HG02884 (cell line): Measurements from ENCODE around the gene FAM107B.

Experiments used
- ATAC-seq: cut with Tn5 transposase; IDR thresholded peaks from one replicate; pipeline ENCODE4 v1.9.1; 2021; ENCODE audit warnings: mild to moderate bottlenecking, moderate library complexity; ENCODE audit not compliant: unreplicated experiment

Gene FAM107B

DNA sequence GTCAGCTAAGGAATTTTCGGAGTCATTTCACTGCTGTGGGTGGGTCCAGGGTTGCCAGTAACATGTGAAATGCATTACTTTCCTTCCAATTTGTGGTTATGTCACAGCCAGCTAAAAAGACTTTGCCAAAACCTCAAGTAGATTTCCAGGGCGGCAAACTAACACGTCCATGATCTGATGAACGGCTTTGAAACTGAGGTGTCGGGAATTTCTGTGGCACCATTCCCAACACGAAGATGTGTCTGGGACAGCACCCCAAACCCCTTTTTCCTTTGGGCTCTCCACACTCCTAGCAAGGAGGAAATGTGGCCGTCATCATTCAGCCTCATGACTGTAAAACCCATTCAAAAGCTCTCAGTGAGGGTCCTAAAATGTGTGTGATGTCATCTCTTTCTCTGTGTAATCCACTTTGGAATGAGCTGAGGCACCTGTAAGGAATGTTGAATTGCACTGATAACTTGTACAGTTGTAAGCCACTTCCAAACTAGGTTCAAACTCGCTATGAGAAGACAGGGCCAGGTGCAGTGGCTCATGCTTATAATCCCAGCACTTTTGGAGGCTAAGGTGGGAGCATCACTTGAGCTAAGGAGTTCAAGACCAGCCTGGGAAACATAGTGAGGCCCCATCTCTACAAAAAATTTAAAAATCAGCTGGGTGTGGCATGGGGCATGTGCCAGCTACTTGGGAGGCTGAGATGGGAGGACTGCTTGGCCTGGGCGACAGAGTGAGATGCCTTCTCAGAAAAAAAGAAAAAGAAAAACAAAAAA, 297.9 kb downstream of the FAM107B start:
- ATAC-seq = no peak

DNA sequence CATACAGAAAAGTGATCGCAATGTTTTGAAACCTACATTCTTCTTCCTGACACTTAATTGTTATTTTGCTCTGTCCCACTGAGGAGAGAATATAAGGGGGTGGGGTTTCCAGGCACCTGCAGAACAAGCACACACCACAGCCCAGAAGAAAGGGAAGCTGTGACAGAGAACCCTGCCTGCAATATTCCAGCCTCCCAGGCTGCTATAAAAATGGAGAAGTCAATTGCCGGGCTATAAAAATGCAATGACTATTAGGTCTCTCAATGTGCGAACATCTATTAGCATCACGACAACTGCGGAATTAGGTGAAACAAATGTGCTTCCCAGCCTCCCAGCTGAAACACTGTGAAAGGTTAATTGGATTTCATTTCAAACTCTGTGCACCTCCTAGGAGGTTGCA, 298.7 kb downstream of the FAM107B start:
- no peak for ATAC-seq

DNA sequence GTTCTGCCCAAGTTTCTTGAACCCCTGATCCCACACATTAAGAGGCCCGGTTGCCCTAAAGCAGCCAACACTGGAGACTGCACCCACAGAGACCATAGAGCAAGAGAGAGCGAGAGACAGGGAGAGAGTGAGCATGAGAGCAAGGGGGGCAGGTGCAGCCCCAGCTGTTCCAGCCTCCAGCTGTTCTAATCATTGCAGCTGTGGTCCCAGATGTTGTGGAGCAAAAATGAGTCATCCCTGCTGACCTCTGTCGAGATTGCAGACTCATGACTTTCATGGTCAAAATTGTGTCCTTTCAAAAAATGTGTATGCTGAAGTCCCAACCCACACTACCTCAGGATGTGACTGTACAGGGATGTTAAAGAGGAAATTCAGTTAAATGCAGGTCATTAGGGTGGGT, 300.0 kb downstream of the FAM107B start:
- no peak for ATAC-seq

DNA sequence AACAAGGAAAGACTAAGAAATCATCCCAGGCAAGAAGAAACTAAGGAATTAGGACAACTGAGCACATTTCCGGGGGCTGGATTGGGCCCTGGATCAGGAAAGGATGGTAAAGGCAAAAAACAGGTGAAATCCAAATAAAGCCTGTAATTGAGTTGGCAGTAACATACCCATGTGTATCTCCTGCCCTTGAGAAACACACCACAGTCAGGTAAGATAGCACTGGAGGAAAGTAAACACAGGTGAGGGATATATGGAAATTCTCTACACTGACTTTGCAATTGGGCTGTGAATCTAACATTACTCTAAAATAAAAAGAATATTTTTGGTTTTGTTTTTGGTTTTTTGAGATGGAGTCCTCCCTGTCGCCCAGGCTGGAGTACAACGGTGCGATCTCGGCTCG, 303.8 kb downstream of the FAM107B start:
- ATAC-seq = no peak

DNA sequence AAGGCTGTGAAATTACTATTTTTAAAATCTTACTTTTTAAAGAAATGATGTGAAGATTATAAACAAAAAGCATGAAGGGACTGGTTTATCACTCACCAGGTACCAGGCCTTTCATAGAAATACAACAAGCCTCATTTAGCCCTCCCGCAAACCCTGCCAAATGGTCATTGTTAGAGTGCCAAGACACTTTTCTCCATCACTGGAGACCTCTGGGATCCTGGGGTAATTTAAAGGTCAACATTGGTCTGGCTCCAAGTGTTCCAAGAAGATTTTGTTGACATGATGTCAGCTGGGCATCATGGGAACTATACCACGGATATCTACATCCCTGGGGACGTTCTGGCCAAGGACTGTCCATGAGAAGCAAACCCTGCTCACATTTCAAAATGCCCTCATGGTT, 306.0 kb downstream of the FAM107B start:
- no peak for ATAC-seq
